ENCODE results near the gene S100A4.
A peak's percentile ranks its signal among the peaks of the same experiment; 100 is the strongest.

GRCh38 chr1:153494976-153495535 is 50.5 kb downstream of the S100A4 start:
- TF ChIP-seq CTCF (conservative IDR thresholded peaks at IDR 0.05; ENCODE audit: low read depth in 2 of 2) (peak; percentile 87 to 99), POLR2AphosphoS5 (IDR thresholded peaks at IDR 0.05; ENCODE audit: low read depth) (no peak), EZH2 (IDR thresholded peaks at IDR 0.05; ENCODE audit: low read depth, unreplicated experiment) (no peak)

Data from GM23338 (cell line).